ENCODE measurements around the gene EPHA8.

Gene EPHA8

DNA sequence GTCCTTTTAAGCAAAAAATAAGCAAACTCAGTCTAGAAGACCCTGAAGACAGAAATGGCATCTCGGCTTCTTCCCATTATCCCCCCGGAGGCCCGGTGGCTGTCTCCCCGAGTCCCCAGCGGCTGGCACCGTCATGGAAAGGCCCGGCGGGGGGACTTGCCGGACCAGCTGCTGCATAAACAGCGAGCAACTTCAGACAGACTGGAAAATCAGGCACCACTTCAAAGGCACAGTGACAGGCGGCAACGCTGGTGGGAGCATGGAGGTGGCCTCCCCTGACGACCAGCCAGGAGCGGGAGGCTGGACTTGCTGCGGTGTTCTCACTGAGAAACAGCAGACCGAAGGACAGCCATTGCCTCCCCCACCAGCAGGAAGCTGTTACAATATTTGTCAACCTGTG is 54.8 kb downstream of the EPHA8 start:
- DNase-seq (ENCODE audit: low read depth, low spot score) = no peak

DNA sequence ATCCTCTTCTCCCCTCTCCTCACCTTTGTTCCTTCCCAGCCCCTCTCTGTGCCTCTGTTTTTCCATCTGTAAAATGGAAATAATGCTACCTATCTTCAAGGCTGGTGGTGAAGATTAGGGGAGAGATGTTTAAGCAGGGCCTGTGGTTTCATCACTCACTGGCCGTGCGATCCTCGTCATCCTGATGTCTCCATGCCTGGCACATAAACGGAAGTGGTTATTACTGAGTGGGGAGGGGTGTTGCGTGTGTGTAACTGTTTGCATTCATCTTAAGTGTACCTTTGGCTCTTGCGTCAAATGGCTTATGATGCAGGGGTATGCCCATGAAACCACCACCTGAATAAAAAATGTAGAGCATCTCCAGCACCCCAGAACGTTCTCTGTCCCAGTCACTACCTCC is 56.0 kb downstream of the EPHA8 start:
- no peak for DNase-seq (ENCODE audit: low read depth, low spot score)

DNA sequence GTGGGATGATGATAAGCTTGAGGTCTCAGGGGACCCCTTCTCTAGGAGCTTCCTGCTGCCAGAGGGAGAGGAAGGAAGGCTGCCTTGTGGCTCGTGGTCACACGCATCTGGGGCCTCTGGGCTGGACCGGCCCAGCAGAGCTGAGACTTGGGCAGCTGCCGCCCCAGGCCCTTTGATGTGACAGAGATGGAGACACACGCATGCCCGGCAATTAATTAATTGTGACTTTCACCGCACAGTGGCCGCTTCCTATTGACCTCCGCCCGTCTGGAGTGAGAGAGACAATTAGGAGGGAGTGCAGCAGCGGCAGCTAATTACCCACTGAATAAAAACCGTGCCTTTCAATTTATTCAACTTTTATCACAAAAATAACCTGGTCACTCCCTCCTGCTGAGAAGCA is 56.5 kb downstream of the EPHA8 start:
- no peak for DNase-seq (ENCODE audit: low read depth, low spot score)

DNA sequence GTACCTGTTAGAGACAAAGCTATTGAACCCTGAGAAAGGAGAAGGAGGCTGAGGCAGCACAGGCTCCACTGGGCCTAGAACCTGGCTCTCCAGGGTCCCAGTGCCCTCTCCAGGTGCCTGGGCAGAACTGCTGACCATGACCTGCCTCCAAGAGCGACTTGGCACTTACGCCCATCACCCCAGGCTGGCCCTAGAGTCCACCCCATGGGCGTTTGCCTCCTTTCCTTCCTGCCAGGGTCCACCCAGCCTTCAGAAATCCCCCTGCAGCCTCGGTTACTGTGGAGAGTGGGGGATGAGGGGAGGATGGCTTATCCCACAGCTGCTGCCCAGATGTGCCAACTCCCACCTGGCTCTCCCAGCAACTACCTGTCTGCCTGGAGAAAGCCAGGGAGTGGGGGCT is 58.5 kb downstream of the EPHA8 start:
- DNase-seq (ENCODE audit: low read depth, low spot score) = no peak

DNA sequence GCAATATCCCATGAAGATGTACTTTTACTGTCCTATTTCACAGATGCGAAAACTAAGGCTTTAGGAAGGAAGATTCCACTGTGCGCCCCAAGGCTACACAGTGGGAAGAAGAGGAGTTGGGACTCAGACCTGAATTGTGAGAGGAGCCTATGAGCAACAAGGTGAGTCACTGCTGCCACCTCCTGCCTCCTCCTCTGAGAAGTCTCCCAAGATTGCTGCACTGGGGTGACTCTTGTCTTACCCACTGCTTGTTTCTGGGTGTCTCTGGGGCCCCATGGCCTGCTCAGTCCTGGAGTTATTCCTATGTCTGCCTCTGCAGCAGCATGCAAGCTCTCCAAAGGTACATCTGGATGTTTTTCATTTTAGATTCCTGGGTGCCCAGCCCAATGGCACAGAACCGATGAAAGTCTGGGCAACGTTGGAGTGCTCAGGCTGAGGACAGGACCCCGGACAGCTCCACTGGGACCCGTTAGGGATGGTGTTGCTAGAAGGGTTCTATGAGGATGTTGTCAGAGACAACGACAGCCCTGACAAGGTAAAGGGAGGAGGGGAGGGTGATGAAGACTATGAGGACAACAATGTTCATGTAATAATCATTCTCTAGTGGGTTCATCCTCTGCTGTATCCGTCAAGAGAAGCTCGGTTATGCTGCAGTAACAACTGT is 62.1 kb downstream of the EPHA8 start:
- no peak for DNase-seq (ENCODE audit: low read depth, low spot score)

DNA sequence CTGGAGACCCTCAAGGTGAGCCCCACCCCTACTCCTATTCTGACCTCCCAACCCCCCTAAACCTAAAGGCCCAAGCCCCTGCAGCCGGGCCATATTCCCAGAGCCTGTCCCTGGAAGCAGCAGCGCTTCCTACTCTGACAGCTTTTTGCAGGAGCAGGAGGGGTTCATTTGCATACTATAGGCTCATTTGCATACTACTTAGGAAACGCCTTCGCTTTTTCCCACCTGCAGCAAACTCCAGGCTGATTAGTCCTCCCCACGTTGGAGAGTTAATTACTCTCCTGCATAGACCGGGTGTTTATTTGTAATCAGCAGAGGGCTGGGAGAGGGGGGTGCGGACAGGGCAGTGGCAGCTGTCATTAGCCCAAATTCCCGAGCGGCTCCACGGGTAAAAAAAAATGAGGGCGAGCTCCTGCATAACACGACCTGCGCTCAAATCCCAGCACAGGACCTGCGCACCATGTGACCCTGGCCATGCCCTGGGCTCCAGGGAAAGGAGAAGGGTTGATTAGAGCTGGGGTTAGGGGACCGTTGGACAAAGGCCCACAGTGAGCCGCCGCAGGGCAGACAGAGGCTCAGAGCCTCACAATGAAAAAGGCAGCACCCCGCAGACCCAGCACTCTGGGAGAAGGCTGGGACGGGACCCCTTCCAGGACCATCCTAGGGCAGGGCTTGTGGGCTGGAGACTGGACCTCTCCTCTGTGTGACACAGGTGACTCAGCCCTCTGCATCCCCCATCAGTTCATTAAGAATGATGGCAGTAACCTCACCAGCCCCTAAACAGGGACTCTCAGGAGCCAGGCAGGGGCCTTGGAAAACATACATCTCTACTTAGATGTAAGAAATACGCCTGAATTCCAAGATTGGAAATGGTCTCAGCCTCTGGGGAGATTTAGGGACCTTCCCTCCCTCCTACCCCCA is 63.2 kb downstream of the EPHA8 start:
- no peak for DNase-seq (ENCODE audit: low read depth, low spot score)

DNA sequence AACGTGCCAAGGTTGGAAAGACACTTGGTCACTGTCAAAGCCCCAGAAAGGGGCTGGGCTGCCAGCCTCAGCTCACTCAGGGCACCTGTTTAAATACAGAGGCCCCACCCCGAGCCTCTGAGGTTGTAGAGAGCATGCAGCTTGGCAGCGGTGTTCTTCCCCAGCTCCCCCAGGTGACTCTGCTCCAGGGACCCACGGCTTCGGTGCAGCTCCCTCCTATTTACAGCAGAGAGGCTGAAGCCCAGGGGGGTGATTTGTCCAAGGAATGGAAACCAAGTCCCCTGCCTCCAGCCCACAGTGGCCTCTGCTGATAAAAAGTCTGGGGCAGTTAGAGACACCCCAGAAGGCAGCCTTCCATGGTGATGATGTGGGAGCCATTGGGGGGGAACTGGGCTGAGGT is 64.0 kb downstream of the EPHA8 start:
- DNase-seq (ENCODE audit: low read depth, low spot score) = no peak

DNA sequence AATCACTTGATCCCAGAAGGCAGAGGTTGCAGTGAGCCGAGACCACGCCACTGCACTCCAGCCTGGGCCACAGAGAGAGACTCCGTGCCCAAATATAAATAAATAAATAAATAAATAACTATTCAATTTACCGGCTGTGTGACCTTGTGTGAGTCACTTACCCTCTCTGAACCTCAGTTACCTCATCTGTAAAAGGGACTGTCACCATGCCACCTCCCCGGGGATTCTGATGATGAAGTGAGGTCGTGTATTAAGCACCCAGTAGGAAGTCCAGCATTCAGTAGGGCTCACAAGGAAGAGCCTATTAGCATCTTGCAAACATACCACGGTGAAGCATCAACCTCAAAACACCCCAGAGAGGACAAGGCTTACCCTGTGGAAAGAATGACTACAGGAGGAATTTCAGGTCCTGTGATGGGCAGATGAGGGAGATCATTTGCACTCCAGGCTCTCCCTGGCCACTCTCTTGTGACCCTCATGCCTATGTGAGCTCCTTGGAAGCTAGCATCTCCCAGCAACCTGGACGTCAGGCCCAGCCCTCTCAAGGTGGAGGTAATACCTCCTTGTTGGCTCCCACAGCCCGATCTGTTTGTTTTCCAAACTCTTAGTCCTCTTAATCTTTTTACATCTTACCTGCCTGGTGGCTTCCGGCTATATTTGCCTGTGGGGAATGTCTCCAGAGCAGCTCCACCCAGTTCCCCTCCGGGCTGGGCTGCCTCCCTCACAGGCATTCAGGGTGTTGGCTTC is 65.6 kb downstream of the EPHA8 start:
- no peak for DNase-seq (ENCODE audit: low read depth, low spot score)

DNA sequence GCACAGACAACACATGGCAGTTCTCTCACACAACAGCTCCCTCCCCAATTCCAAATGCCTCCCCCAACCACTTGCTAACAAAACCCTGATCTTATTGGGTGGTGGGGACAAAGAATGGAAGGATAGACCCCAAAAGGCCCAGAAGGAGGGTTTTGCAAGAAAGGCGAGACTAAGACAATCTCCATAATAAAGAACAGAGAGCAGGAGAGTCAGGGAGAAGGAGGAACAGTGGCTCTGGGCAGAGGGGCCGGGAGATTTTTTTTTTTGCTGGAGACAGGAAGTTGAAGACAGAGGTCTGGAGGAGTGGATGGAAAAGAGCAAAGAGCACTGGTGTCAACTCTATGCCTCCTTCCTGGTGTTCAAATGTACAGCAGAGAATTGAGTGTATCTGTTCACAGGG is 66.6 kb downstream of the EPHA8 start:
- DNase-seq (ENCODE audit: low read depth, low spot score) = no peak

DNA sequence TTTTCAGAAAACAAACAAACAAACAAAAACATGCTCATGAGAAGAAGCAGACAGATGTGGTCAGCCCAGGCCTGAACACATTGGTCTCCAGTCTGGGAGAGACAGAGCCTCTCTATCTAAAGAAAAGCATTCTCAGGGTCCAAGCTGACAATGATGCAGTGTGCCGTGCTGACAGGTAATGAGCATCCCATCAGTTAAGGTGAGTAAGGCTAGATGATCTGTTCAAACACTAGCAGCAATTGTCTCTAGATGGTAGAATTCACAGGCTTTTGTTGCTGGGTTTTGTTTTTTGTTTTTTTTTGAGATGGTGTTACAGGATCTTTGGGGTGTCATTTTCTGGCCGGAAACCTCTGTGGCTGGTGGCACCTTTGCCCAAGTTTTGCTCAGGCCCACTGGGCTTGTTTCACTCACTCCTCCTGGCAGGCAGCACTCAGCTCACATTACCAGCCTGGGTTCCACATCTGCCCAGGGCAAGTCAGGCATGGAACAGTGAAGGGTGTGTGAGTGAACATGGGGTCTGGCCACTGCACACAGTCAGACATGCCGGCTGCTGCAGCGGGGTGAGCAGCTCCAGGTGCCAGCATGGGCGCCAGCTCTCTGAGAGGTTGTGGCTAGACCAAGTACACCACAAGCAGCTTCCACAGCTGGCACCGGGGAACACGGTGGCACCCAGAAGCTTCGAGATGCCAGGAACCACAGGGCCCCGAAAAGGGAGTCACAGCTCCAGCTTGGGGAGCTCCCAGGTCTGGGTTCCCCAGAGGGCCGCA is 70.6 kb downstream of the EPHA8 start:
- no peak for DNase-seq (ENCODE audit: low read depth, low spot score)

DNA sequence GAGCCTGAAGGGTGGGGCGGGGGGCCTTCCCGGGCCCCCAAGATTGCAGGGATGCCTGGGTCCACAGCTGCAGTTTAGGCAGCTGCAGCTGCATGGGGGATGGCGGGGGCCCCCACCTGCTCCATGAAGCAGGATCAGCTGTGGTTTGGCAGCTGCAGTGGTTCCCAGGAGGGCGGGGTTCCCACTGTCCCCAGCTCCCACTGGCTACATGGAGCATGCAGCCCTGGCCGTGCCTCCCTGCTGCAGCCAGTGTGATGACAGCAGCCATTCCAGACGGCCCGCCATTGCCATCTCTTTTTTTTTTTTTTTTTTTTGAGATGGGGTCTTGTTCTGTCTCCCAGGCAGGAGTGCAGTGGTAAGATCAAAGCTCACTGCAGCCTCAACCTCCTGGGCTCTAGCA is 72.1 kb downstream of the EPHA8 start:
- DNase-seq (ENCODE audit: low read depth, low spot score) = no peak

DNA sequence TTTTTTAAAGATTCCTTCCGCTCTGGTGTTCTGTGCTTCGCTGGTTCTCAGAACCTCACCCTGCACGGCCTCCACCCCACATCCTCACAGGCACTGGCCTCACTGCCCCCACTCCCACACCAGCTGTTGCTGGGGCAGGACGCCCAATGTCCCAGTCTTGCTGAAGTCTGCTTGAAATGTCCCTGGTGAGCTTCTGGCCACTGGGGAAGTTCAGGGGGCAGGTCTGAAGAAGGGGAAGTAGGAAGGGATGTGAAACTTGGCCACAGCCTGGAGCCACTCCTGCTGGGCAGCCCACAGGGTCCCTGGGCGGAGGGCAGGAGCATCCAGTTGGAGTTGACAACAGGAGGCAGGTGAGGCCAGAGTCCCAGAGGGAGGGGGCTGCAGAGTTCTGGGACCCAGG is 73.1 kb downstream of the EPHA8 start, which contains the start of gene C1QA:
C1QA (plus strand) TSS at position 276 of the 400 bp plus-strand sequence. CDS start 989 bp downstream, outside the sequence.
- DNase-seq (ENCODE audit: low read depth, low spot score) = no peak

DNA sequence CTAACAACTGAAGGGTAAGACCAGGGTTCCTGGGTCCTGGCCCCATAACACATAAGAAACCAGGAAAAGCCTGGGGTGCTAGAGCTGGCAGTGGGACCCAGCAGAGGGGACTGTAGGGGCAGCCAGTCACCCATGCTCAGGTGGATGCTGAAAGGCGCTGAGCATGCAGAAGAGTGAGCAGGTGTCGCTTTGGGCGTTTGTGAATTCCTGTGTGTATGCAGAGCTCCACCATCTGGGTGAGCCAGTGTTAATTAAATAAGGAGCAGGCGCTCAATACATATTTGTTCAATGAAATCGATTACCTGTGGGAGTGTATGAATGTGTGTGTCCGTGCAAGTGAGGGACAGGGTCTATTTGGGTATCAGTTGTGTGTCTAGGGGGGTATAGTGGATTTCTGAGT is 73.6 kb downstream of the EPHA8 start:
- DNase-seq (ENCODE audit: low read depth, low spot score) = no peak

DNA sequence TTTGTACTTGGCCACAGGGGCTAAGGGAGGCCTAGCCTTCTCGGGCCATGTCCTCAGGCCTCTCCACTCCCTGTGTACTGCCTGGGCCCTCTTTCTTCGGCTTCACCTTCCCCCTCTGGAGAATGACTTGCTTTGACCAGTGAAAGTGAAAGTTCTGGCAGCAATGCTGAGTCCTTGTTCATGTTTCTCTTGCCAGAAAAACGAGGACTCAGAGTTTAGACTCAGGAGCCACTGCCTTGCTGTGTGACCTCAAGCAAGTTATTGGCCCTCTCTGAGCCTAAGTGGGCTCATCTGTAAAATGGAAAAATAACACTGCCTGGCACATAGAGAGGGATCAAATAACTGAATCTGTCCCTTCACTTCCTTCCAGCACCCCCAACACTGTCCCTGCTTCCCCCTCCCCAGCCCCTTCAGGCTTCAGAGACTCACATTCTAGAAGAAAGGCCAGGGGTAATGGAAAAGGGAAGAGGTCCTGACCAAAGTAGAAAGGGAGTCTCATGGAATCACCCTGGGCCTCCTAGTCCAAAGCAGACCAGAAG is 74.7 kb downstream of the EPHA8 start:
- no peak for DNase-seq (ENCODE audit: low read depth, low spot score)

DNA sequence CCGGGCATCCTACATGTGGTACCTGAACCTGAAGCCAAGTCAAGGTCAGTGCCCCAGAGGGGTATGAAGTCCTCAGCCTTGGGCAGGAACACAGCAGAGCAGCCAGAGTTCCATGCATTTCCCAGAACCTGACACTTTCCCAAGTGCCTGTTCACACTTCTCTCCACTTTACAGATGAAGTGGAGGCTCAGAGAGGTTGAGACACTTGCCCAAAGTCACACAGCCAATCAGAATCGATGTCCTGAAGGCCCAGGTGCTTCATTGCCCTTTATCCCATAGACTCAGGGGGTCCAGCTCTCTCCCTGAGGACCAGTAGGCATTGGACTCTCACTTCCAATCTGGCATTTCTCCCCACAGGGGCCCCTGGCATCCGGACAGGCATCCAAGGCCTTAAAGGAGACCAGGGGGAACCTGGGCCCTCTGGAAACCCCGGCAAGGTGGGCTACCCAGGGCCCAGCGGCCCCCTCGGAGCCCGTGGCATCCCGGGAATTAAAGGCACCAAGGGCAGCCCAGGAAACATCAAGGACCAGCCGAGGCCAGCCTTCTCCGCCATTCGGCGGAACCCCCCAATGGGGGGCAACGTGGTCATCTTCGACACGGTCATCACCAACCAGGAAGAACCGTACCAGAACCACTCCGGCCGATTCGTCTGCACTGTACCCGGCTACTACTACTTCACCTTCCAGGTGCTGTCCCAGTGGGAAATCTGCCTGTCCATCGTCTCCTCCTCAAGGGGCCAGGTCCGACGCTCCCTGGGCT is 75.4 kb downstream of the EPHA8 start:
- no peak for DNase-seq (ENCODE audit: low read depth, low spot score)

DNA sequence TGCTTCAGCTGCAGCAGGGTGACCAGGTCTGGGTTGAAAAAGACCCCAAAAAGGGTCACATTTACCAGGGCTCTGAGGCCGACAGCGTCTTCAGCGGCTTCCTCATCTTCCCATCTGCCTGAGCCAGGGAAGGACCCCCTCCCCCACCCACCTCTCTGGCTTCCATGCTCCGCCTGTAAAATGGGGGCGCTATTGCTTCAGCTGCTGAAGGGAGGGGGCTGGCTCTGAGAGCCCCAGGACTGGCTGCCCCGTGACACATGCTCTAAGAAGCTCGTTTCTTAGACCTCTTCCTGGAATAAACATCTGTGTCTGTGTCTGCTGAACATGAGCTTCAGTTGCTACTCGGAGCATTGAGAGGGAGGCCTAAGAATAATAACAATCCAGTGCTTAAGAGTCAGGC is 76.0 kb downstream of the EPHA8 start:
- no peak for DNase-seq (ENCODE audit: low read depth, low spot score)

DNA sequence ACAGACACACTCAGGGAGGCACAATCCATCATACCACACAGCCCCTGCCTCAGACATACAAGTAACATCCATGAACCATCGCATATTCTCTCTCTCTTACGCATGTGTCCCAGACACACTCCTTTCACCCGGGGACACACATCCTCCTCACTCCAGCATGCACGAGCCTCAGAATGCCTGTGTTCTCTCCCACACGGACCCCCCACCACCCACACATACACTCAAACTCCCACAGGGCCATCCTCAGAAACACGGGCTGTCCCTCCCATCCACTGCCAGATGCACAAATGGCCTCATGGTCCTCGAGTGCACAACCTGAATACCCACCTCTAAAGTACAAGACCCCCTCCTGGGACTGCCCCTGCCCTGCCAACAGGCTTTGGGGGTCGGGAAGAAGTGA is 78.0 kb downstream of the EPHA8 start:
- no peak for DNase-seq (ENCODE audit: low read depth, low spot score)

DNA sequence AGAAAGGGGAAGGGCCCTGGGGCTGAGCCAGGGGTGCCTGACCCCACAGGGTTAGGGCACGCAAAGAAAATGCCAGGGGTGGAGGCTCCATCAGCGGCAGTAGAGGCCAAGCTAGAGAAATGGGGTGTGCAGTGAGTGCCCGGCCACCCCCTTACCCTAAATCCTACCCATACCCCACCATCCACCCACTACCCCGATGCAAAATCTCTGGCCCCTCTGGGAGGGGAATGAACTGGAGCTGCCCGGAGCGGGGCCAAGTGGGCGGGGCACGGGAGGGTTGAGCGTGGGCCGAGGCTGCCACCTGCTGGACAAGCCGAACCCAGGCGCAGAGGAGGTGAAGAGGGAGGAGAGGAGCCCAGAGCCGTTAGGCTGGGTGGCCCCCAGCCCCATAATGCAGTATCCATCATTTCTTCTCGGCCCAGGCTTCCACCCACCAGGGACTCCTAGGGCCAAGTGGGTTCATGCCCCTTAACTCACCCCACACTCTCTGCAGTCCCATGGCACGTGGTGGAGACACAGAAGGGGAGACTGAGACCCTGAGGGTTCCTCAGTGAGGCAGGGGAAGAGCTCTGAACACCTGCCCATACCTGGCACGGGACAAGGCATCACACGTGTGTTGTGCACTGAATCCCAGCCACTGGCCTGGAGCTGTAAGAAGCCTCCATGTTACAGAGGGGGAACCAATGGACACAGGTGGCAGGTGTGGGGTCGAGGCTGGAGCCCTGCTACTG is 78.8 kb downstream of the EPHA8 start:
- DNase-seq (ENCODE audit: low read depth, low spot score) = peak; percentile 32

DNA sequence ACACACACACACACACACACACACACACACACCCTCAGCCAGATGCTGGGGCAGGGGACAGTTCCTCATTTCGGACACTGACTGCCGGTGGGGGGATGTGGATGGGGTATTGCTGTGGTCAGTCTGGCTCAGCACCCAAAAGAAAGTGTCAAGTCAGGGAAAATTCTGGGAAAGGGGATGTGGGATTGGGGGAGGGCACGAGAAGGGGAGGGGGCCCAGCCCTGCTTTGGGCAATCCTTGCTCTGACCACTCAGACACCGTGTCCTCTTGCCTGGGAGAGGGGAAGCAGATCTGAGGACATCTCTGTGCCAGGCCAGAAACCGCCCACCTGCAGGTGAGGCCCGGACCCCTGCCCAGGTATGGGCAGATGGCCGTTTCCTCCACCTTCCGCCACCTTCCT is 80.1 kb downstream of the EPHA8 start, which contains the start of gene C1QC:
C1QC (plus strand) TSS at position 253 of the 400 bp plus-strand sequence. CDS start 391 bp downstream, outside the sequence.
- no peak for DNase-seq (ENCODE audit: low read depth, low spot score)

DNA sequence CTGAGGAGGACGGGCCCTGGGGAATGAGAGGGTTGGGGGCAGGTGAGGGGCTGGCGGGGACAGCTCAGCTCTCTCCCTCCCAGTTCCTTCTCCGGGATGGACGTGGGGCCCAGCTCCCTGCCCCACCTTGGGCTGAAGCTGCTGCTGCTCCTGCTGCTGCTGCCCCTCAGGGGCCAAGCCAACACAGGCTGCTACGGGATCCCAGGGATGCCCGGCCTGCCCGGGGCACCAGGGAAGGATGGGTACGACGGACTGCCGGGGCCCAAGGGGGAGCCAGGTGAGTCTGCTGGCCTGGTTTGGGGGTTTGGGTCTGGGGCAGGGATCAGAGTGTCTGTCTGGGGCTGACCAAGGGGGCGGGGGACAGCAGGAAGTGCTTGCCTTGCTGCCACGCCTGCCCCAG is 80.6 kb downstream of the EPHA8 start:
- DNase-seq (ENCODE audit: low read depth, low spot score) = no peak
